Measurements from ENCODE around the gene CLASRP. TPM values are rescaled to one million over a fixed set of nuclear protein-coding genes. Genes with fewer than 3 reads are reported as not detected.
A peak's percentile ranks its signal among the peaks of the same experiment; 100 is the strongest.

The CLASRP gene
- total RNA-seq, 1 donor from 2014 or later = 119 TPM

GRCh38 chr19:45086480-45086879 lies 47.6 kb downstream of the CLASRP start:
- H3K27me3 Mint-ChIP-seq (ENCODE audit: low read depth) = no peaks in the 10 kb centered on the region
- DNase-seq (ENCODE audit: low read depth, low spot score) = no peak
- peak overlapping the region; percentile 33 for H3K4me3 Mint-ChIP-seq
- peaks cover 7% of the 10 kb centered on the region for H3K36me3 Mint-ChIP-seq (ENCODE audit: low read depth)
- H3K27ac Mint-ChIP-seq (ENCODE audit: unreplicated experiment) = no peak overlapping the region
- TF ChIP-seq CTCF (conservative IDR thresholded peaks at IDR 0.05) = no peak
- H3K4me1 Mint-ChIP-seq = peaks cover 21% of the 10 kb centered on the region
- no peaks in the 10 kb centered on the region for H3K9me3 Mint-ChIP-seq

- peaks cover under 1% of the 10 kb centered on the region for H3K27me3 Mint-ChIP-seq (ENCODE audit: low read depth)
- no peaks in the 10 kb centered on the region for H3K9me3 Mint-ChIP-seq
- H3K4me1 Mint-ChIP-seq = peaks cover 19% of the 10 kb centered on the region
- no peak for TF ChIP-seq CTCF (conservative IDR thresholded peaks at IDR 0.05)
- peak overlapping the region; percentile 45 for H3K4me3 Mint-ChIP-seq
- DNase-seq (ENCODE audit: low read depth, low spot score) = no peak
- H3K27ac Mint-ChIP-seq (ENCODE audit: unreplicated experiment) = no peak overlapping the region
- peaks cover 3% of the 10 kb centered on the region for H3K36me3 Mint-ChIP-seq (ENCODE audit: low read depth)
Measured at GRCh38 chr19:45087531-45087930, 48.7 kb downstream of the CLASRP start.

- H3K27me3 Mint-ChIP-seq (ENCODE audit: low read depth) = peaks cover 4% of the 10 kb centered on the region
- H3K4me3 Mint-ChIP-seq = peak overlapping the region; percentile 64
- no peaks in the 10 kb centered on the region for H3K9me3 Mint-ChIP-seq
- peaks cover 3% of the 10 kb centered on the region for H3K36me3 Mint-ChIP-seq (ENCODE audit: low read depth)
- H3K4me1 Mint-ChIP-seq = peaks cover 38% of the 10 kb centered on the region
- DNase-seq (ENCODE audit: low read depth, low spot score) = no peak
- H3K27ac Mint-ChIP-seq (ENCODE audit: unreplicated experiment) = no peak overlapping the region
- TF ChIP-seq CTCF (conservative IDR thresholded peaks at IDR 0.05) = no peak
Measured at GRCh38 chr19:45090034-45090433, 51.2 kb downstream of the CLASRP start.

GRCh38 chr19:45090606-45091005 lies 51.8 kb downstream of the CLASRP start:
- Mint-ChIP-seq H3K27me3 (ENCODE audit: low read depth) (peaks cover 4% of the 10 kb centered on the region), H3K27ac (ENCODE audit: unreplicated experiment) (no peak overlapping the region), H3K4me1 (peaks cover 39% of the 10 kb centered on the region), H3K9me3 (no peaks in the 10 kb centered on the region), H3K4me3 (peak overlapping the region; percentile 96), H3K36me3 (ENCODE audit: low read depth) (no peaks in the 10 kb centered on the region)
- DNase-seq (ENCODE audit: low read depth, low spot score) = no peak
- TF ChIP-seq CTCF (conservative IDR thresholded peaks at IDR 0.05) = no peak

- H3K27me3 Mint-ChIP-seq (ENCODE audit: low read depth) = peaks cover 4% of the 10 kb centered on the region
- H3K4me1 Mint-ChIP-seq = peaks cover 45% of the 10 kb centered on the region
- peak overlapping the region; percentile 96 for H3K4me3 Mint-ChIP-seq
- no peak for TF ChIP-seq CTCF (conservative IDR thresholded peaks at IDR 0.05)
- H3K27ac Mint-ChIP-seq (ENCODE audit: unreplicated experiment) = peak overlapping the region; percentile 100
- H3K36me3 Mint-ChIP-seq (ENCODE audit: low read depth) = no peaks in the 10 kb centered on the region
- DNase-seq (ENCODE audit: low read depth, low spot score) = peak; percentile 100
- H3K9me3 Mint-ChIP-seq = no peaks in the 10 kb centered on the region
Measured at GRCh38 chr19:45091031-45091923, 52.4 kb downstream of the CLASRP start.
